DMS79 (cell line): ENCODE measurements around the gene PPP1R14B.
"Not testable (repeated sequence)": the region's sequence is repeated elsewhere in the genome, so short reads cannot be mapped to it uniquely, and the experiment has no call there.

Source experiments
- DNase-seq: peaks from one replicate; lab custom pipeline; 2025; lab: John Stamatoyannopoulos, UW

PPP1R14B gene

DNA sequence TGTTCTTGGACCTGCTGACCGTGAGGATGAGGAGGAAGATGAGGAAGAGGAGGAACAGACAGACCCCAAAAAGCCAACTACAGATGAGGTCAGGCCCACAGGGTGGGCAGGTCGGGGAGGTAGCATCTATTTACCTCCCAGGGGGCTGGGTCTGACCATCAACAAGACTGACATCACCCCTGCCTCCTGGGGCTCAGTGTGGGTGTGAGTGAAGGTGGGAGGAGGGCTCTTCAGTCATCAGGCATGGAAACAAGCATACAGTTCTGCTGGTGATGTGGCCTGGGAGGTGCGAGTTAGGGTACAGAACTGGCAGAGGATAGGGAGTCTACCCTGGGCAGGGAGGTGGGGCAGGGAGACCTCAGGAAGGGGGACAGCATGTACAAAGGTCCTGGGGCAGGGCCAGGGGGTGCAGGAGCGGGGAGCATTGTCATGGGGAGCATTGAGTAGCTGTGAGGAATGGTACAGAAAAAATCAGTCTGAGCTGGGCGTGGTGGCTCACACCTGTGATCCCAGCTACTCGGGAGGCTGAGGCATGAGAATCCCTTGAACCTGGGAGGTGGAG lies 13.5 kb upstream of the PPP1R14B start:
- DNase-seq, result no peak

DNA sequence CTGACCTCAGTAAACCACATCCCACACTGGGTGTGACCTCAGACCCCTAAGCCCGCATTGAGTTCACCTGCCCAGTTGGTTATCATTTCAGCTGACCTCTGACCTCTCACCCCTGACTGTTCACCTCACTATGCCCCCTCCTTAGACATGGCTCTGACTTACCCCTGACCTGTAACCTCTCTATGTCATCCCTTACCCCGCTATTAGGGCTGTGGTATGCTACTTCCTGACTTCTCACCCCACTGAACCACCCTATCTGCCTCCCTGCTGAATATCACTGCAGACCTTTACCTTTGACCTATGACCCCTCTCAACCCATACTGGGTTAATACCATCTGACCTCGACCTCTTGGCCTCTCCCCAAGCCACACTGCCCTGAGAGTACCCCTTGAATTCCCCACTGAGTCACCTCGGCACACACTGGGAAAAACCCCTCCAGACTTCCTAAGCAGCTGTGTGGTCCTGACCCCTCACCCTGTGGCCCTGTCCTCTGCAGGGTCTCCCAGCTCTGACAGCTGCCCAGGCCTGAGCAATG lies 12.9 kb upstream of the PPP1R14B start:
- no peak for DNase-seq

- DNase-seq, result no peak
Measured at GRCh38 chr11:64258946-64259532, 12.3 kb upstream of the PPP1R14B start.

- DNase-seq, result no peak
Measured at GRCh38 chr11:64258356-64258755, 11.6 kb upstream of the PPP1R14B start.

- no peak for DNase-seq
Measured at GRCh38 chr11:64256300-64256699, 9.6 kb upstream of the PPP1R14B start.

DNA sequence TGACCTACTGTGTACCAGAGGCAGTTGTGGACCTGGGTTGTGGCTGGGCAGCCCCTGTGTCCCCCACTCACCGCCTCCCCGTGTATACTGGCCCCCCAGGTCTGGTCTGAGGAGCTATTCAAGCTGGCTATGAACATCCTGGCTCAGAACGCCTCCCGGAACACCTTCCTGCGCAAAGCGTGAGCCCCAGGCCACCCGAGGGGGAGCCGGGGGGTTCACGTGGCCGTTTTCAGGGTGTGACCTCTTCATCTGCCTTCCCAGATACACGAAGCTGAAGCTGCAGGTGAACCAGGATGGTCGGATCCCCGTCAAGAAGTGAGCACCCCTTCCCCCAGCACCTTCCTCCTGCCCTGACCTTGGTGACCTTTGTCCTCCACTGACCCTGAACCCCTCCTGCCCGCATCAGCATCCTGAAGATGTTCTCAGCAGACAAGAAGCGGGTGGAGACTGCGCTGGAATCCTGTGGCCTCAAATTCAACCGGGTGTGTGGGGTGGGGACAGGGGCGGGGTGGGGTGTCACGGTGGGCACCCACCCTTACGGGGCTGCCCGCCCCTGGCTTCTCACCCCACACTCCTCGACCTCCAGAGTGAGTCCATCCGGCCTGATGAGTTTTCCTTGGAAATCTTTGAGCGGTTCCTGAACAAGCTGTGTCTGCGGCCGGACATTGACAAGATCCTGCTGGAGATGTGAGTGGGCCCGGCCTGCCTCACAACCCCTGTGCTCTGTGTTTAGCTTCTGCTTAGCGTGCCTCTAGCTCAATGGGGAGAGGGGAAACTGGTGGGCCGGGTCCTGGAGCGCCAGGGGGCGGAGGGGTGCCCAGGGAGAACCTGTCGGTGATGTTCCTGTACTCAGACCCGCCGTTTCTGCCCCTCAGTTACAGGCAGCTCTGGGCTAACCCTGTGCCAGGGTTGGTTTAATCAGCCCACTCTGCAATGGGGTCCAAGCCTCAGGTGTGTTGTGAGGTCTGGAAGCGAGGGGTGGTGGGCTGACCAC lies 8.7 kb upstream of the PPP1R14B start:
- DNase-seq, result no peak

DNA sequence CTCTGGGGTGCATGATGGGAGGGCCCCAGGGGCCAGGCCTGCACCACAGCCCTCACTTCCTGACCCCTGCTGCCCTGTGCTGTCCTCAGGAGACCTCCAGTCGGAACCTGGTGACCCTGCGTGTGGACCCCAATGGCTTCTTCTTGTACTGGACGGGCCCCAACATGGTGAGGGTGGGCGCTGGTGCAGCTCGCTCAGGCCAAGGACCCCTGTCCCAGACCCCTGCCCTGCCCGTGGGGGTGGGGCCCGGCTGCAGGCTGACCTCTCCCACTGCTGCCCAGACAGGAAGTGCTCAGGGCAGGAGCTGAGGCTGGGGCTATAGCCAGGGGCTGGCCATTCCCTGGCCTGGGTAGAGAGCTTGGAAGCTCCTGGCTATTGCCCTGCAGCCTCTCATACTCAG lies 7.6 kb upstream of the PPP1R14B start:
- no peak for DNase-seq

DNA sequence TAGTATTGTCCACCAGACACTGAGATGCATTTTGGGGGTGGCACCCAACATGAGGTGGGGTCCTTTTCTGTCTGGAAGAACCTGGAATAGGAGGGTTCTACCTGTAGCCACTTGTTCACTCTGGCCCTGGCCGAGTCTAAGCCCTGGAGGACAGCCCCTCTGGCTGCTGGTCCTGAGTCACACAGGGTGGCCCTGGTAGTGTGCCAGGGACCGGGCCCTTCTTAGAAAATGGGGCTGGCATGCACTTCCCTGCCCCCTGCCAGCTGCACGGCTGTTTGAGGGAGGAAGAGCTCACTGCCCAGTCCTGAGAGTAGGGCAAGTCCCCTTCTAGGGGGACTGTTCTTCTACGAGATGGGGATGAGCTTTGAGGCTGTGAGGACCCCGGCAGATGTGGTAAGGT lies 6.7 kb upstream of the PPP1R14B start:
- no peak for DNase-seq

DNA sequence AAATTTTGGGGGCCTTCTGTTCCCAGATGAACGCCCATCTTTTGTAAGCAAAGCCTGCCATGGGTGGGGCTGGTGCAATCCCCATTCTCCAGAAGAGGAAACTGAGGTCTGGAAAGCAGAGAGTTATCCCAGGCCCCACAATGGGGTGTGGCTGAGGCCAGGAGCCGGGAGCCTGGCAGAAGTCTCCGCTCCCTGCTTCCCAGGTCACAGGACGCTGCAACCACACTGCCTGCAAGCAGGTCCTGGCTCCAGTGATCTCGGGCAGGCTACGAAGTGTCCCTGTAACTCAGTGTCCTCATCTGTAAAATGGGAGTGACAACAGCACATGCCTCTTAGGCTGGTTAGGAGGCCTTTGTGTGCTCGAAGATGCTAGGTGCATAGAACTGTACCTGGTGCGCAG lies 6.3 kb upstream of the PPP1R14B start:
- no peak for DNase-seq

GRCh38 chr11:64252003-64252872 lies 5.5 kb upstream of the PPP1R14B start:
- no peak for DNase-seq

GRCh38 chr11:64251753-64252002 lies 4.9 kb upstream of the PPP1R14B start:
- no peak for DNase-seq

DNA sequence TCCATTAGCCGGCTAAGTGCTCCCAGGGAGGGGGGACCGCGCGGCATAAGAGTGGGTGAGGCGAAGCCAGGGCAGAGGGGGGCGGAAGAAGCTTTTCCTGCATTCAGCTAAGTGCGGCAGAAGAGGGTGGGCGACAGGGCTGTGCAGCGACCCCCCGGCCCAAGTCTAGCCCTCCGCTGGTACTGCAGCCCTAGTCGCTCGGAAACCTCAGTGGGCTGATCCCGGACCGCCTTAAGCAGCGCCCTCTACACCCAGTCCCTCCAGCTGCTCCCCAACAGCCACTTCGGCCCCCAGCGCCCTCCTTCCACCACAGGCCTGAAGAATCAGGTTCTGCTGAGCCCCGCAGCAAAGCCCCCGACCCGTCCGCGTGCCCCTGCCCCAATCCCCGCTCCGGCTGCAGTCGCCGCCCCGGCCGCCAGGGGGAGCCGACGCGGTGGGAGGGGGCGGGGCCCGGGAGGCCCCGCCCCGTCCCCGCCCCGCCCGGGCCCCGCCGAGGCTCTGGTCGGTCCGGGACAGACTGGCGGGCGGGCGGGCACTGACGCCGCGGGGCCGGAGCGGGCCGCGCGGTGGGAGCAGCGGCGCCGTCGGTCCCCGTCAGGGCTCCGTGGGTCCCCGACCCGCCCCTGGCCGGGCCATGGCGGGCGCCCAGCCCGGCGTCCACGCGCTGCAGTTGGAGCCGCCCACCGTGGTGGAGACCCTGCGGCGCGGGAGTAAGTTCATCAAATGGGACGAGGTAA lies 4.4 kb upstream of the PPP1R14B start, which contains the start of gene PLCB3:
PLCB3 (plus strand) TSS at position 515 of the 737 bp plus-strand sequence; CDS start at position 635, 120 bp downstream.
- DNase-seq, result no peak

DNA sequence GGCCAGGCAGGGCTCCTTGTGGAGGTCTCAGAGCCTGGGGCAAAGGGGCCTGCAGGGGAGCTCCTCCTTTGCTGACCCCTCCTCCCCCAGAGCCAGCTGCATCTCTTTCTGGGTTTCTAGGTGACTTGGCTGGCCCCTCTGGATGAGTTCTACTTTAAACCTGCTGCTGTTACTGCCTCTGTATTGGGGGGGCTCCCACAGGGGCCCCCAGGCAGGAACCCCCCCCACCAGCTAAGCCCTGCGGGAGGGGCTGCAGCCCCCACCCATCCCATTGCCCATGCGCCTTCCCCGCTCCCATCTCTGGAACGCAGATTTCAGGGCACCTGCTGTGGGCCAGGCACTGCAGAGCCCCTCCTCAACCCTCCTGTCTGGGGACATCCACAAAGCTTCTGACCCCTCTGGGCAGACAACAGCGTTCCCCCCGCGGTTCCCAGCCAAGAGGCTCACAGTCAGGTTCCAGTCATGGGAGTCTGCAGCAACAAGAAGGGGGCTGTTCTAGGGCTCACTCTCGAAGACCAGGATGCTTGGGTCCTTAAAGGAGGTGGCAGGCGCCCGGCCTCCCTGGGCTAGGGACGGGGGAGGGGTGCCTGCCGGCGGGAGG lies 3.8 kb upstream of the PPP1R14B start:
- peak; percentile 49 for DNase-seq

DNA sequence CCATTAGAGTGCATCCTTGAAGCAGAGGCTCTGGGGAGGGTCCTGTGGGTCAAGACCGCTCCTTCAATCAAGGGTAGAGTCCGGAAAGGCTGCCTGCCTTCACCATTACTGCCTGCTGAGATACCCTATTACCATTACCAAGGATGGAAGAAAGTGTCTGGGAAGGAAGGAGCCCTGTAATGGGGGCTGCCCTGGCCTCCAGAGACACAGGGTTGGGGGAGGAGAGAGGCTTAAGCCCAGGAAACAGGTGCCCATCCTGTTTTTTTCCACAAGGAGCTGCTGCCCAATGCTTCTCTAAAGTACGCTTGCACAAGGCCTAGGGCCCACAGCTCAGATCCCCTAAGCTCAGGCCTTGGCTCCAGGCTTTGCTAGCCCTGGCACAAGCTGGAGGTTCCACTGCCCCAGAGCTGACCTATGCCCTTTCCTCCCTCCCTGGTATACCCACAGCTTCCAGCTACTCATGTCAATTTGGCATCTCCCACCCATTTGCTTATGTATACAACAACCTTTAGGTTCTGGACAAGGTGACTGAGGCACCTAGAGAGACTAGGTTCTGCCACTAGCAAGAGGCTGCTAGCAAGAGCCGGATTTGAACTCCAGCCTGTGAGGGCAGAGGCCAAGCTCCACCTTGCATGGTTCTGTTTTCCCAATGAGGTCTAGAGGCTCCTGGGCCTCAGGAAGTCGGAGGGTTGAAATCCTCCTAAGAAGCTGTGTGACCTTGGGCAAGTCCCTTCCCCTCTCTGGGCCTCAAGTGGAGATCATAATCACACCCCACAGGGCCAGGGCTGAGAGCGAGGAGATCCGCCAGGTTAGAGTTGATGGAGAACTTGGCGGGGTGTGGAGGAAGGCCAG lies 3.0 kb upstream of the PPP1R14B start:
- DNase-seq, result no peak

- no peak for DNase-seq
Measured at GRCh38 chr11:64249038-64249437, 2.3 kb upstream of the PPP1R14B start.

- DNase-seq, result no peak
Measured at GRCh38 chr11:64248578-64248977, 1.8 kb upstream of the PPP1R14B start.

GRCh38 chr11:64247729-64248531 lies 1.2 kb upstream of the PPP1R14B start:
- DNase-seq, result no peak

DNA sequence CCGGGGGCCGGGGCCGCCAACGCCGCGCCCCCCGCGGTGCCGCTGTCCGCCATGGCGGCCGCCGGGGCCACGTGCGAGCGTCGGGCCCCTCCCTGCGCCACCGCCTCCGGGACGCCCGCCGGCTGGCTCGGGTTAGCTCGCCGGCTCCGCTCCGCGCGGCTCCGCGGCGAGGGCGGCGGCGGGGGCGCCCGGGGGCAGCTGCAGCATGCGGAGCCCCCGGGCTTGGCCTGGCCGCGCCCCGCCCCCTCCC lies 197 bp downstream of the PPP1R14B start:
- not testable (repeated sequence) for DNase-seq
